HCT116 (cell line): ENCODE results near the gene ANKRD13B. TPM values are rescaled to one million over a fixed set of nuclear protein-coding genes. Genes with fewer than 3 reads are reported as not detected.

Experiments
- ATAC-seq: fragments of 200-7000 bp; cut with Tn5 transposase; 2 replicates; pipeline ENCODE4 v1.9.1; 2020; ENCODE audit warnings: mild to moderate bottlenecking, moderate library complexity
- BruUV-seq: library from RNA; stranded (reverse); fragments of 400-500 nt; replicated peaks from 2 replicates; lab custom pipeline; 2021; lab: Mats Ljungman, UMichigan
- CTCF ChIA-PET: fragments of 300-600 bp; sonication (Branson Sonifier 250); formaldehyde crosslinking; loops from one replicate; lab custom pipeline; 2021; ENCODE audit warnings: antibody characterized with exemption; lab: Charles Lee
- POLR2A ChIA-PET: fragments of 300-600, 350-600 bp; sonication (Branson Sonifier 250); formaldehyde crosslinking; loops from one replicate; lab custom pipeline; 2021; ENCODE audit warnings: antibody characterized with exemption; lab: Charles Lee
- RAD21 ChIA-PET, 2 experiments: fragments of 300-600 bp; sonication (Branson Sonifier 250); formaldehyde crosslinking; loops; one replicate each; lab custom pipeline; 2023; ENCODE audit warnings: low total read pairs in 2 of 2; ENCODE audit not compliant: uncharacterized antibody in 2 of 2, unreplicated experiment in 2 of 2, low non-redundant PET in 1 of 2; lab: Charles Lee
- DNase-seq: peaks from one replicate; pipeline ENCODE4 v3.0.0-alpha.2; 2010; ENCODE audit warnings: low read depth, low spot score
- H2AFZ ChIP-seq: fragments of 200-600 bp; shearing (Covaris generic), sonication (generic); 2 replicates; pipeline ENCODE4 v1.6.1; 2017; ENCODE audit warnings: low read depth, mixed run types, mixed read lengths, antibody characterized with exemption, low read length; ENCODE audit not compliant: poor library complexity, severe bottlenecking
- H3K27ac ChIP-seq: 2 replicates; pipeline ENCODE4 v1.5.1; 2012; ENCODE audit warnings: low read depth, low read length
- H3K27me3 ChIP-seq: fragments of 200-600 bp; sonication (generic); 2 replicates; pipeline ENCODE4 v1.6.1; 2016; ENCODE audit warnings: mixed run types, low read length, mixed read lengths; ENCODE audit not compliant: insufficient read depth
- H3K36me3 ChIP-seq, 2 experiments: fragments of 200-500 bp in 1 of 2; fragments of 200-600 bp in 1 of 2; sonication (Bioruptor generic) in 1 of 2; sonication (generic) in 1 of 2; 2 replicates each; pipeline versions ENCODE4 v1.5.1 to v1.6.1; 2014 to 2016; ENCODE audit warnings: low read length in 2 of 2, inconsistent platforms in 1 of 2, mixed read lengths in 1 of 2, mixed run types in 1 of 2; ENCODE audit not compliant: insufficient read depth in 2 of 2, control insufficient read depth in 1 of 2
- H3K4me1 ChIP-seq, 2 experiments: fragments of 200-600 bp in 1 of 2; sonication (generic) in 1 of 2; 2 replicates each; pipeline versions ENCODE4 v1.5.1 to v1.6.1; 2012 to 2017; ENCODE audit warnings: low read length in 2 of 2, inconsistent platforms in 1 of 2, mild to moderate bottlenecking in 1 of 2, mixed read lengths in 1 of 2, mixed run types in 1 of 2, moderate library complexity in 1 of 2; ENCODE audit not compliant: insufficient read depth in 2 of 2, control insufficient read depth in 1 of 2
- H3K4me2 ChIP-seq: fragments of 200-600 bp; sonication (generic); 2 replicates; pipeline ENCODE4 v1.6.1; 2017; ENCODE audit warnings: mixed run types, low read length, mixed read lengths
- H3K4me3 ChIP-seq, 2 experiments: fragments of 200-600 bp in 1 of 2; sonication (generic) in 1 of 2; replicated peaks in 1 of 2; 2 replicates each; pipeline ENCODE4 v1.5.1; 2011 to 2016; ENCODE audit warnings: low read length in 2 of 2, control low read depth in 1 of 2, low read depth in 1 of 2, mild to moderate bottlenecking in 1 of 2, mixed read lengths in 1 of 2, mixed run types in 1 of 2
- H3K79me2 ChIP-seq: fragments of 200-600 bp; sonication (generic); 2 replicates; pipeline ENCODE4 v1.6.1; 2017; ENCODE audit warnings: mild to moderate bottlenecking, mixed run types, low read length, moderate library complexity, mixed read lengths; ENCODE audit not compliant: insufficient read depth
- H3K9ac ChIP-seq: fragments of 200-600 bp; sonication (generic); 2 replicates; pipeline ENCODE4 v1.6.1; 2016; ENCODE audit warnings: low read length, mixed read lengths
- H3K9me2 ChIP-seq: fragments of 200-600 bp; sonication (generic), shearing (Covaris generic); 2 replicates; pipeline ENCODE4 v1.6.1; 2017; ENCODE audit warnings: mixed run types, mild to moderate bottlenecking, moderate library complexity; ENCODE audit not compliant: insufficient read depth
- H3K9me3 ChIP-seq, 2 experiments: fragments of 200-500 bp in 1 of 2; fragments of 200-600 bp in 1 of 2; sonication (Bioruptor generic) in 1 of 2; sonication (generic) in 1 of 2; 2 replicates each; pipeline ENCODE4 v1.6.1; 2014 to 2017; ENCODE audit warnings: low read length in 2 of 2, mixed read lengths in 2 of 2, inconsistent platforms in 1 of 2, low read depth in 1 of 2, mild to moderate bottlenecking in 1 of 2, mixed run types in 1 of 2, moderate library complexity in 1 of 2; ENCODE audit not compliant: control insufficient read depth in 1 of 2, insufficient read depth in 1 of 2
- H4K20me1 ChIP-seq: fragments of 200-600 bp; sonication (generic), shearing (Covaris generic); 2 replicates; pipeline ENCODE4 v1.6.1; 2017; ENCODE audit warnings: mixed run types, mild to moderate bottlenecking, moderate library complexity; ENCODE audit not compliant: insufficient read depth
- CBX3 ChIP-seq: IDR thresholded peaks from 2 replicates; pipeline ENCODE4 v1.6.1; 2012; ENCODE audit warnings: low read depth
- EGR1 ChIP-seq: IDR thresholded peaks from 2 replicates; pipeline ENCODE4 v1.6.1; 2012; ENCODE audit warnings: low read depth
- EZH2 ChIP-seq: fragments of 200-600 bp; sonication (generic); IDR thresholded peaks from 2 replicates; pipeline ENCODE4 v1.6.1; 2017; ENCODE audit warnings: antibody characterized with exemption, mixed run types
- EZH2phosphoT487 ChIP-seq: fragments of 200-600 bp; IDR thresholded peaks from 2 replicates; pipeline ENCODE4 v1.6.1; 2018; ENCODE audit warnings: antibody characterized with exemption, borderline replicate concordance
- FOSL1 ChIP-seq: IDR thresholded peaks from 2 replicates; pipeline ENCODE4 v1.6.1; 2012; ENCODE audit warnings: low read depth
- JUND ChIP-seq: IDR thresholded peaks from 2 replicates; pipeline ENCODE4 v1.6.1; 2012
- RAD21 ChIP-seq: IDR thresholded peaks from 2 replicates; pipeline ENCODE4 v1.6.1; 2012; ENCODE audit warnings: low read depth, mild to moderate bottlenecking
- SIN3A ChIP-seq: IDR thresholded peaks from 2 replicates; pipeline ENCODE4 v1.6.1; 2012; ENCODE audit warnings: low read depth
- SP1 ChIP-seq: IDR thresholded peaks from 2 replicates; pipeline ENCODE4 v1.6.1; 2012; ENCODE audit warnings: low read depth
- ZFX ChIP-seq: fragments of 450-650 bp; IDR thresholded peaks from 2 replicates; pipeline ENCODE4 v1.6.1; 2017
- ZNF274 ChIP-seq: fragments of 200-500 bp; sonication (Bioruptor generic); IDR thresholded peaks from 2 replicates; pipeline ENCODE4 v1.6.1; 2014; ENCODE audit warnings: mild to moderate bottlenecking, low read depth, low read length, inconsistent platforms
- intact Hi-C: fragments of 100-400 bp; cut with micrococcal nuclease; formaldehyde crosslinking; loops from 2 replicates; pipeline ENCODE4 v1.10.0; 2022
- total RNA-seq: library from RNA; stranded (reverse); gene quantifications from one replicate; pipeline ENCODE4 v1.2.1, GENCODE V29; 2021; ENCODE audit not compliant: unreplicated experiment
- TF ChIP-seq, protein P1 (sequence below): IDR thresholded peaks from 2 replicates; pipeline ENCODE4 v1.6.1; 2012; ENCODE audit warnings: low read depth

Gene ANKRD13B
- total RNA-seq, 1 experiment from 2014 or later: 27.4 TPM

DNA sequence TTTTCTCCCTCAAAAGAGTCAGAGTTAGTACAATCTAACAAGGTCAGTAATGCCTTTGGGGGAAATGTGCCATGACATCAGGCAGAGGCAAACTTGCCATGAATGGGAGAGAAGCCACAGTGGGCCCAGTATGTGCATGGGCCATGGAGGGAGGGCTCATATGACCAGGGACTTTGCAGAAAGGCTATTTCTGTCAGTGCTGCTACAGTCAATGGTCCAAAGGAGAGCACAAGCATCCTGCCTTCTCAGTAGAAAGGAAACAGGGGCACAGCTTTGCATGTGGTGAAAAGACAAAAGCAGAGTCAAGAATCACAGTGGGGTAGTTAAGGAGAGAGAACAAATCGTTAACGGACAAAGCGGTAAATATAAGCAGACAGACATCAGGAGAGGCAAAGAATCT lies 41.0 kb downstream of the ANKRD13B start:
- no peak overlapping the region for H3K27ac ChIP-seq
- CTCF ChIA-PET: no interaction called here
- H4K20me1 ChIP-seq: no peaks in the 10 kb centered on the region
- no peaks in the 10 kb centered on the region for H3K27me3 ChIP-seq
- no peaks in the 10 kb centered on the region for H3K9me3 ChIP-seq
- no peak for ATAC-seq
- intact Hi-C loops: no loop called here
- no TSS peak for BruUV-seq
- no peak overlapping the region for H2AFZ ChIP-seq
- peaks cover 4 to 5% of the 10 kb centered on the region in 2 experiments for H3K4me1 ChIP-seq
- H3K9ac ChIP-seq: no peak overlapping the region
- no peak overlapping the region for H3K4me2 ChIP-seq
- RAD21 ChIA-PET: no interaction called here
- no peaks in the 10 kb centered on the region for H3K79me2 ChIP-seq
- H3K9me2 ChIP-seq: no peaks in the 10 kb centered on the region
- H3K36me3 ChIP-seq: peaks cover 0 to 2% of the 10 kb centered on the region in 2 experiments; a peak in 1 of 4 replicates
- no peak for TF ChIP-seq SIN3A
- TF ChIP-seq, all 23 proteins: peak for 0
- H3K4me3 ChIP-seq: no peak overlapping the region
- no peak for DNase-seq
- POLR2A ChIA-PET: no interaction called here

DNA sequence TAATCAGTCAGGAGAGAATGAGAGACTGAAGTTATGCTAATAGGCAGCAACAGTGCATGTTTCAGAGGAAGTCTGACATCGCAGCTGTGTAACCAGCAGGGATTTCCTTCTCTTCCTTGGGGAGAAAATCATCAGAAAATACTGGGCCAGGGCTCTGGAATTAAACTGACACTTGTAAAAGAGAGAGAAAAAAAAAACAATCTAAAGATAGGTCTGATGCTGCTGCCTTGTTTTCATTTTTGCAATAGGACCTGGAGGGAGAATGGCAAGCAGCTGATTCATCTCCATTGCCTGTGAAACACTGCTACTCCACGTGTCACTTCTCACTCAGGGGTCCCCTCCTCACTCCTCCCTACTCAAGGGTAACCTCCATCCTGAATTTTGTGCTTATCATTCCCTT lies 47.5 kb downstream of the ANKRD13B start:
- ChIA-PET POLR2A (interaction anchor here (0.7 kb wide), 1 partner anchor 197 kb away, joined by 3 read pairs; no protein-coding TSS in a partner anchor), CTCF (interaction anchor here (0.9 to 5.9 kb wide), 14 partner anchors 14 to 454 kb away, joined by 3 to 95 read pairs (median 12); partner anchors contain the start of genes ANKRD13B, CORO6 and SSH2), RAD21 (interaction anchor here in 1 of 2 experiments (1.2 to 2.0 kb wide), 3 partner anchors 17 to 453 kb away, joined by 3 to 18 read pairs (median 7); partner anchors contain the start of gene SSH2)
- no peaks in the 10 kb centered on the region for H3K27me3 ChIP-seq
- no peak for DNase-seq
- H3K27ac ChIP-seq: no peak overlapping the region
- intact Hi-C loops: no loop called here
- no peak overlapping the region for H3K9ac ChIP-seq
- no peak overlapping the region for H3K4me3 ChIP-seq
- no peaks in the 10 kb centered on the region for H3K36me3 ChIP-seq
- H3K9me3 ChIP-seq: no peaks in the 10 kb centered on the region
- no peaks in the 10 kb centered on the region for H3K9me2 ChIP-seq
- no peaks in the 10 kb centered on the region for H3K79me2 ChIP-seq
- H3K4me2 ChIP-seq: no peak overlapping the region
- H4K20me1 ChIP-seq: no peaks in the 10 kb centered on the region
- no TSS peak for BruUV-seq
- TF ChIP-seq CBX3: no peak
- no peak for TF ChIP-seq EGR1
- no peak for TF ChIP-seq ZFX
- no peak for TF ChIP-seq EZH2phosphoT487
- no peak for TF ChIP-seq JUND
- no peak for TF ChIP-seq RAD21
- TF ChIP-seq SP1: no peak
- TF ChIP-seq ZNF274: no peak
- TF ChIP-seq FOSL1: no peak
- TF ChIP-seq EZH2: no peak
- TF ChIP-seq, protein P1, sequence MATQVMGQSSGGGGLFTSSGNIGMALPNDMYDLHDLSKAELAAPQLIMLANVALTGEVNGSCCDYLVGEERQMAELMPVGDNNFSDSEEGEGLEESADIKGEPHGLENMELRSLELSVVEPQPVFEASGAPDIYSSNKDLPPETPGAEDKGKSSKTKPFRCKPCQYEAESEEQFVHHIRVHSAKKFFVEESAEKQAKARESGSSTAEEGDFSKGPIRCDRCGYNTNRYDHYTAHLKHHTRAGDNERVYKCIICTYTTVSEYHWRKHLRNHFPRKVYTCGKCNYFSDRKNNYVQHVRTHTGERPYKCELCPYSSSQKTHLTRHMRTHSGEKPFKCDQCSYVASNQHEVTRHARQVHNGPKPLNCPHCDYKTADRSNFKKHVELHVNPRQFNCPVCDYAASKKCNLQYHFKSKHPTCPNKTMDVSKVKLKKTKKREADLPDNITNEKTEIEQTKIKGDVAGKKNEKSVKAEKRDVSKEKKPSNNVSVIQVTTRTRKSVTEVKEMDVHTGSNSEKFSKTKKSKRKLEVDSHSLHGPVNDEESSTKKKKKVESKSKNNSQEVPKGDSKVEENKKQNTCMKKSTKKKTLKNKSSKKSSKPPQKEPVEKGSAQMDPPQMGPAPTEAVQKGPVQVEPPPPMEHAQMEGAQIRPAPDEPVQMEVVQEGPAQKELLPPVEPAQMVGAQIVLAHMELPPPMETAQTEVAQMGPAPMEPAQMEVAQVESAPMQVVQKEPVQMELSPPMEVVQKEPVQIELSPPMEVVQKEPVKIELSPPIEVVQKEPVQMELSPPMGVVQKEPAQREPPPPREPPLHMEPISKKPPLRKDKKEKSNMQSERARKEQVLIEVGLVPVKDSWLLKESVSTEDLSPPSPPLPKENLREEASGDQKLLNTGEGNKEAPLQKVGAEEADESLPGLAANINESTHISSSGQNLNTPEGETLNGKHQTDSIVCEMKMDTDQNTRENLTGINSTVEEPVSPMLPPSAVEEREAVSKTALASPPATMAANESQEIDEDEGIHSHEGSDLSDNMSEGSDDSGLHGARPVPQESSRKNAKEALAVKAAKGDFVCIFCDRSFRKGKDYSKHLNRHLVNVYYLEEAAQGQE: no peak
- no peak for TF ChIP-seq SIN3A
- TF ChIP-seq, all 23 proteins: peak for 0
- no peak overlapping the region for H2AFZ ChIP-seq
- peaks cover 11 to 18% of the 10 kb centered on the region in 2 experiments for H3K4me1 ChIP-seq
- ATAC-seq: no peak
